A673 (cell line): ENCODE data around the gene GMPPA.

Experiments used
- EZH2 ChIP-seq: fragments of 200-600 bp; sonication (generic); IDR thresholded peaks from 2 replicates; pipeline ENCODE4 v1.6.1; 2017; ENCODE audit warnings: borderline replicate concordance, low read depth, mild to moderate bottlenecking, mixed read lengths, antibody characterized with exemption, low read length; ENCODE audit not compliant: poor library complexity, severe bottlenecking
- TF ChIP-seq, protein P1 (sequence below): fragments of 300-800, 200-600 bp; sonication (generic); conservative IDR thresholded peaks from 2 replicates; pipeline ENCODE4 v1.5.1; 2017; ENCODE audit warnings: low read depth, mild to moderate bottlenecking, antibody characterized with exemption, low read length, moderate library complexity, mixed read lengths

DNA sequence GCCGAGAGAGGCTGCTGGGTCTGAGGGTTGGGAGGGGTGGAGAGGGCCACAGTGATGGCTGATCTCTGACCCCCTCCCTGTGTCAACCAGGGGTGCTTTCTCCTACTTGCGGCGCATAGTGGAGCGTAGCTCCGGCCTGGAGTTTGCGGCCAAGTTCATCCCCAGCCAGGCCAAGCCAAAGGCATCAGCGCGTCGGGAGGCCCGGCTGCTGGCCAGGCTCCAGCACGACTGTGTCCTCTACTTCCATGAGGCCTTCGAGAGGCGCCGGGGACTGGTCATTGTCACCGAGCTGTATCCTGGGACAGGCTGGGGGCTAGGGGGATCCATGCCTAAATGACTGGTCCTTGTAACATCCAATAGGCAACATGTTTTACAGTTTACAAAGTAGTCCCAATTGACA lies 20.9 kb upstream of the GMPPA start:
- no peak for TF ChIP-seq EZH2
- TF ChIP-seq, protein P1, sequence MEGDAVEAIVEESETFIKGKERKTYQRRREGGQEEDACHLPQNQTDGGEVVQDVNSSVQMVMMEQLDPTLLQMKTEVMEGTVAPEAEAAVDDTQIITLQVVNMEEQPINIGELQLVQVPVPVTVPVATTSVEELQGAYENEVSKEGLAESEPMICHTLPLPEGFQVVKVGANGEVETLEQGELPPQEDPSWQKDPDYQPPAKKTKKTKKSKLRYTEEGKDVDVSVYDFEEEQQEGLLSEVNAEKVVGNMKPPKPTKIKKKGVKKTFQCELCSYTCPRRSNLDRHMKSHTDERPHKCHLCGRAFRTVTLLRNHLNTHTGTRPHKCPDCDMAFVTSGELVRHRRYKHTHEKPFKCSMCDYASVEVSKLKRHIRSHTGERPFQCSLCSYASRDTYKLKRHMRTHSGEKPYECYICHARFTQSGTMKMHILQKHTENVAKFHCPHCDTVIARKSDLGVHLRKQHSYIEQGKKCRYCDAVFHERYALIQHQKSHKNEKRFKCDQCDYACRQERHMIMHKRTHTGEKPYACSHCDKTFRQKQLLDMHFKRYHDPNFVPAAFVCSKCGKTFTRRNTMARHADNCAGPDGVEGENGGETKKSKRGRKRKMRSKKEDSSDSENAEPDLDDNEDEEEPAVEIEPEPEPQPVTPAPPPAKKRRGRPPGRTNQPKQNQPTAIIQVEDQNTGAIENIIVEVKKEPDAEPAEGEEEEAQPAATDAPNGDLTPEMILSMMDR, result no peak
